HCT116 (cell line): ENCODE results near the gene MACROD1. TPM values are rescaled to one million over a fixed set of nuclear protein-coding genes. Genes with fewer than 3 reads are reported as not detected.

ENCODE experiments used
- ATAC-seq: fragments of 200-7000 bp; cut with Tn5 transposase; 2 replicates; pipeline ENCODE4 v1.9.1; 2020; ENCODE audit warnings: mild to moderate bottlenecking, moderate library complexity
- BruUV-seq: library from RNA; stranded (reverse); fragments of 400-500 nt; replicated peaks from 2 replicates; lab custom pipeline; 2021; lab: Mats Ljungman, UMichigan
- CTCF ChIA-PET: fragments of 300-600 bp; sonication (Branson Sonifier 250); formaldehyde crosslinking; loops from one replicate; lab custom pipeline; 2021; ENCODE audit warnings: antibody characterized with exemption; lab: Charles Lee
- POLR2A ChIA-PET: fragments of 300-600, 350-600 bp; sonication (Branson Sonifier 250); formaldehyde crosslinking; loops from one replicate; lab custom pipeline; 2021; ENCODE audit warnings: antibody characterized with exemption; lab: Charles Lee
- RAD21 ChIA-PET, 2 experiments: fragments of 300-600 bp; sonication (Branson Sonifier 250); formaldehyde crosslinking; loops; one replicate each; lab custom pipeline; 2023; ENCODE audit warnings: low total read pairs in 2 of 2; ENCODE audit not compliant: uncharacterized antibody in 2 of 2, unreplicated experiment in 2 of 2, low non-redundant PET in 1 of 2; lab: Charles Lee
- DNase-seq: peaks from one replicate; pipeline ENCODE4 v3.0.0-alpha.2; 2010; ENCODE audit warnings: low read depth, low spot score
- H2AFZ ChIP-seq: fragments of 200-600 bp; shearing (Covaris generic), sonication (generic); 2 replicates; pipeline ENCODE4 v1.6.1; 2017; ENCODE audit warnings: low read depth, mixed run types, mixed read lengths, antibody characterized with exemption, low read length; ENCODE audit not compliant: poor library complexity, severe bottlenecking
- H3K27ac ChIP-seq: 2 replicates; pipeline ENCODE4 v1.5.1; 2012; ENCODE audit warnings: low read depth, low read length
- H3K27me3 ChIP-seq: fragments of 200-600 bp; sonication (generic); 2 replicates; pipeline ENCODE4 v1.6.1; 2016; ENCODE audit warnings: mixed run types, low read length, mixed read lengths; ENCODE audit not compliant: insufficient read depth
- H3K36me3 ChIP-seq, 2 experiments: fragments of 200-500 bp in 1 of 2; fragments of 200-600 bp in 1 of 2; sonication (Bioruptor generic) in 1 of 2; sonication (generic) in 1 of 2; 2 replicates each; pipeline versions ENCODE4 v1.5.1 to v1.6.1; 2014 to 2016; ENCODE audit warnings: low read length in 2 of 2, inconsistent platforms in 1 of 2, mixed read lengths in 1 of 2, mixed run types in 1 of 2; ENCODE audit not compliant: insufficient read depth in 2 of 2, control insufficient read depth in 1 of 2
- H3K4me1 ChIP-seq, 2 experiments: fragments of 200-600 bp in 1 of 2; sonication (generic) in 1 of 2; 2 replicates each; pipeline versions ENCODE4 v1.5.1 to v1.6.1; 2012 to 2017; ENCODE audit warnings: low read length in 2 of 2, inconsistent platforms in 1 of 2, mild to moderate bottlenecking in 1 of 2, mixed read lengths in 1 of 2, mixed run types in 1 of 2, moderate library complexity in 1 of 2; ENCODE audit not compliant: insufficient read depth in 2 of 2, control insufficient read depth in 1 of 2
- H3K4me2 ChIP-seq: fragments of 200-600 bp; sonication (generic); 2 replicates; pipeline ENCODE4 v1.6.1; 2017; ENCODE audit warnings: mixed run types, low read length, mixed read lengths
- H3K4me3 ChIP-seq, 2 experiments: fragments of 200-600 bp in 1 of 2; sonication (generic) in 1 of 2; replicated peaks in 1 of 2; 2 replicates each; pipeline ENCODE4 v1.5.1; 2011 to 2016; ENCODE audit warnings: low read length in 2 of 2, control low read depth in 1 of 2, low read depth in 1 of 2, mild to moderate bottlenecking in 1 of 2, mixed read lengths in 1 of 2, mixed run types in 1 of 2
- H3K79me2 ChIP-seq: fragments of 200-600 bp; sonication (generic); 2 replicates; pipeline ENCODE4 v1.6.1; 2017; ENCODE audit warnings: mild to moderate bottlenecking, mixed run types, low read length, moderate library complexity, mixed read lengths; ENCODE audit not compliant: insufficient read depth
- H3K9ac ChIP-seq: fragments of 200-600 bp; sonication (generic); 2 replicates; pipeline ENCODE4 v1.6.1; 2016; ENCODE audit warnings: low read length, mixed read lengths
- H3K9me2 ChIP-seq: fragments of 200-600 bp; sonication (generic), shearing (Covaris generic); 2 replicates; pipeline ENCODE4 v1.6.1; 2017; ENCODE audit warnings: mixed run types, mild to moderate bottlenecking, moderate library complexity; ENCODE audit not compliant: insufficient read depth
- H3K9me3 ChIP-seq, 2 experiments: fragments of 200-500 bp in 1 of 2; fragments of 200-600 bp in 1 of 2; sonication (Bioruptor generic) in 1 of 2; sonication (generic) in 1 of 2; 2 replicates each; pipeline ENCODE4 v1.6.1; 2014 to 2017; ENCODE audit warnings: low read length in 2 of 2, mixed read lengths in 2 of 2, inconsistent platforms in 1 of 2, low read depth in 1 of 2, mild to moderate bottlenecking in 1 of 2, mixed run types in 1 of 2, moderate library complexity in 1 of 2; ENCODE audit not compliant: control insufficient read depth in 1 of 2, insufficient read depth in 1 of 2
- H4K20me1 ChIP-seq: fragments of 200-600 bp; sonication (generic), shearing (Covaris generic); 2 replicates; pipeline ENCODE4 v1.6.1; 2017; ENCODE audit warnings: mixed run types, mild to moderate bottlenecking, moderate library complexity; ENCODE audit not compliant: insufficient read depth
- CBX3 ChIP-seq: IDR thresholded peaks from 2 replicates; pipeline ENCODE4 v1.6.1; 2012; ENCODE audit warnings: low read depth
- ELF1 ChIP-seq: IDR thresholded peaks from 2 replicates; pipeline ENCODE4 v1.6.1; 2012; ENCODE audit warnings: low read depth, borderline replicate concordance
- EZH2 ChIP-seq: fragments of 200-600 bp; sonication (generic); IDR thresholded peaks from 2 replicates; pipeline ENCODE4 v1.6.1; 2017; ENCODE audit warnings: antibody characterized with exemption, mixed run types
- EZH2phosphoT487 ChIP-seq: fragments of 200-600 bp; IDR thresholded peaks from 2 replicates; pipeline ENCODE4 v1.6.1; 2018; ENCODE audit warnings: antibody characterized with exemption, borderline replicate concordance
- JUND ChIP-seq: IDR thresholded peaks from 2 replicates; pipeline ENCODE4 v1.6.1; 2012
- POLR2A ChIP-seq: IDR thresholded peaks from 2 replicates; pipeline ENCODE4 v1.7.0; 2011; ENCODE audit warnings: borderline replicate concordance; ENCODE audit not compliant: insufficient read depth, insufficient read length; ENCODE audit errors: extremely low read depth
- RAD21 ChIP-seq: IDR thresholded peaks from 2 replicates; pipeline ENCODE4 v1.6.1; 2012; ENCODE audit warnings: low read depth, mild to moderate bottlenecking
- SIN3A ChIP-seq: IDR thresholded peaks from 2 replicates; pipeline ENCODE4 v1.6.1; 2012; ENCODE audit warnings: low read depth
- SP1 ChIP-seq: IDR thresholded peaks from 2 replicates; pipeline ENCODE4 v1.6.1; 2012; ENCODE audit warnings: low read depth
- SRF ChIP-seq: IDR thresholded peaks from 2 replicates; pipeline ENCODE4 v1.6.1; 2012; ENCODE audit warnings: low read depth
- TCF7L2 ChIP-seq: IDR thresholded peaks from 2 replicates; pipeline ENCODE4 v1.7.0; 2011; ENCODE audit warnings: borderline replicate concordance, inconsistent platforms; ENCODE audit not compliant: insufficient read depth, insufficient read length; ENCODE audit errors: extremely low read depth
- YY1 ChIP-seq: IDR thresholded peaks from 2 replicates; pipeline ENCODE4 v1.6.1; 2011; ENCODE audit warnings: low read length, low read depth, moderate library complexity, mild to moderate bottlenecking; ENCODE audit not compliant: insufficient replicate concordance; ENCODE audit errors: extremely low read depth
- ZFX ChIP-seq: fragments of 450-650 bp; IDR thresholded peaks from 2 replicates; pipeline ENCODE4 v1.6.1; 2017
- ZNF274 ChIP-seq: fragments of 200-500 bp; sonication (Bioruptor generic); IDR thresholded peaks from 2 replicates; pipeline ENCODE4 v1.6.1; 2014; ENCODE audit warnings: mild to moderate bottlenecking, low read depth, low read length, inconsistent platforms
- intact Hi-C: fragments of 100-400 bp; cut with micrococcal nuclease; formaldehyde crosslinking; loops from 2 replicates; pipeline ENCODE4 v1.10.0; 2022
- total RNA-seq: library from RNA; stranded (reverse); gene quantifications from one replicate; pipeline ENCODE4 v1.2.1, GENCODE V29; 2021; ENCODE audit not compliant: unreplicated experiment
- TF ChIP-seq, protein P1 (sequence below): IDR thresholded peaks from 2 replicates; pipeline ENCODE4 v1.6.1; 2012
- TF ChIP-seq, protein P2 (sequence below): IDR thresholded peaks from 2 replicates; pipeline ENCODE4 v1.6.1; 2012
- TF ChIP-seq, protein P3 (sequence below), 3 experiments: fragments of 200-600 bp in 1 of 3; sonication (generic) in 1 of 3; IDR thresholded peaks in 2 of 3; conservative IDR thresholded peaks in 1 of 3; 2 replicates each; pipeline ENCODE4 v1.5.1; 2012 to 2017; ENCODE audit warnings: low read depth in 2 of 3, low read length in 2 of 3, antibody characterized with exemption in 1 of 3, borderline replicate concordance in 1 of 3, control low read depth in 1 of 3, mild to moderate bottlenecking in 1 of 3, mixed read lengths in 1 of 3, mixed run types in 1 of 3, moderate library complexity in 1 of 3; ENCODE audit not compliant: insufficient read depth in 1 of 3
- TF ChIP-seq, protein P4 (sequence below): IDR thresholded peaks from 2 replicates; pipeline ENCODE4 v1.6.1; 2012; ENCODE audit warnings: low read depth
- TF ChIP-seq, protein P5 (sequence below): IDR thresholded peaks from 2 replicates; pipeline ENCODE4 v1.6.1; 2011; ENCODE audit warnings: mild to moderate bottlenecking, low read length, moderate library complexity; ENCODE audit not compliant: insufficient replicate concordance; ENCODE audit errors: extremely low read depth

MACROD1 gene
- total RNA-seq, 1 experiment from 2014 or later = 61.1 TPM

DNA sequence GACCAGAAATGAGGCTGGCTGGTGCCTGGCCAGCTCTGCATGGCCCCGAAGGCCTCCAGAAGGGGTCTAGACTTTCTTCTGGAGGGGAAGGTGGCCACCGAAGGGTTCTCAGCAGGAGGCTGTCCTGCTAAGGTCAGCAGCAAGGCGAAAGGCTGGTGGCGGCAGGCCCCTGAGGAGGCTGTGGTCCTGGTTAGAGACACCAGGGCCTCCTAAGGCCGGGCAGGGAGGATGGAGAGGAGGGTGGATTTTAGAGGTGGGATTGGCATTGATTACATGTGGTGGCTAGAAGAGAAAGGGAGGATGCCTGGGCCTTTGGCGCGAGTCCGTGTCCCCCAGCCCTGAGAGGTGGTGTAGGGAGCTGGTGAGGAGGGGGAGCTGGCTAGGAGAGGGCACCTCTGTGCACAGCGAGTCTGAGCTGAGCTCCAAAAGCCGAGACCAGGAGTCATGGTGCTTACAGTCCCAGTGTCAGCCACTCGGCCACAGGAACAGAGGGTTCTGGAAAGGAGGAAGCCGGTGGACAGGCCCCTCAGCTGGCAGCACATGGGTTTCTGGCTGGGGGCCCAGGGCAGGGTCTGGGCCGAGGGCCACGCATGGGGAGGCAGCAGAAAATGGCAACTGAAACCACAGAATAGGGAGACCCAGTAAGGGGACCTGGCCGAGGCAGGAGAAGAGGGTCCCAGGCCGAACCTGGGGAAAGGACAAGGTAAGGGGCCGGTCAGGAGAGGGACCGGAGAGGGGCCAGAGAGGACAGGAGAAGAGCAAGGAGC, 43.1 kb upstream of the MACROD1 start:
- DNase-seq = no peak
- Histone ChIP-seq H3K4me2 (no peak overlapping the region), H3K9me2 (no peaks in the 10 kb centered on the region), H3K79me2 (peaks cover 4% of the 10 kb centered on the region; the same call in 1 of the 2 replicates), H3K9me3 (no peaks in the 10 kb centered on the region)
- no peak for ATAC-seq
- POLR2A ChIA-PET = no interaction called here
- BruUV-seq = no TSS peak
- CTCF ChIA-PET = no interaction called here
- TF ChIP-seq POLR2A = no peak
- TF ChIP-seq, protein P1, sequence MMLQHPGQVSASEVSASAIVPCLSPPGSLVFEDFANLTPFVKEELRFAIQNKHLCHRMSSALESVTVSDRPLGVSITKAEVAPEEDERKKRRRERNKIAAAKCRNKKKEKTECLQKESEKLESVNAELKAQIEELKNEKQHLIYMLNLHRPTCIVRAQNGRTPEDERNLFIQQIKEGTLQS = no peak
- TF ChIP-seq EZH2 = no peak
- TF ChIP-seq SRF = no peak
- TF ChIP-seq ZNF274 = no peak
- TF ChIP-seq ELF1 = no peak
- no peak for TF ChIP-seq SP1
- TF ChIP-seq, protein P2, sequence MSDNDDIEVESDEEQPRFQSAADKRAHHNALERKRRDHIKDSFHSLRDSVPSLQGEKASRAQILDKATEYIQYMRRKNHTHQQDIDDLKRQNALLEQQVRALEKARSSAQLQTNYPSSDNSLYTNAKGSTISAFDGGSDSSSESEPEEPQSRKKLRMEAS = no peak
- TF ChIP-seq TCF7L2 = no peak
- no peak for TF ChIP-seq JUND
- TF ChIP-seq, protein P3, sequence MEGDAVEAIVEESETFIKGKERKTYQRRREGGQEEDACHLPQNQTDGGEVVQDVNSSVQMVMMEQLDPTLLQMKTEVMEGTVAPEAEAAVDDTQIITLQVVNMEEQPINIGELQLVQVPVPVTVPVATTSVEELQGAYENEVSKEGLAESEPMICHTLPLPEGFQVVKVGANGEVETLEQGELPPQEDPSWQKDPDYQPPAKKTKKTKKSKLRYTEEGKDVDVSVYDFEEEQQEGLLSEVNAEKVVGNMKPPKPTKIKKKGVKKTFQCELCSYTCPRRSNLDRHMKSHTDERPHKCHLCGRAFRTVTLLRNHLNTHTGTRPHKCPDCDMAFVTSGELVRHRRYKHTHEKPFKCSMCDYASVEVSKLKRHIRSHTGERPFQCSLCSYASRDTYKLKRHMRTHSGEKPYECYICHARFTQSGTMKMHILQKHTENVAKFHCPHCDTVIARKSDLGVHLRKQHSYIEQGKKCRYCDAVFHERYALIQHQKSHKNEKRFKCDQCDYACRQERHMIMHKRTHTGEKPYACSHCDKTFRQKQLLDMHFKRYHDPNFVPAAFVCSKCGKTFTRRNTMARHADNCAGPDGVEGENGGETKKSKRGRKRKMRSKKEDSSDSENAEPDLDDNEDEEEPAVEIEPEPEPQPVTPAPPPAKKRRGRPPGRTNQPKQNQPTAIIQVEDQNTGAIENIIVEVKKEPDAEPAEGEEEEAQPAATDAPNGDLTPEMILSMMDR (IDR thresholded peaks at IDR 0.05 in 2 of 3, conservative IDR thresholded peaks at IDR 0.05 in 1 of 3; ENCODE audit: borderline replicate concordance in 1 of 3, insufficient read depth in 1 of 3, low read depth in 2 of 3, low read length in 2 of 3) = no peak
- TF ChIP-seq ZFX = no peak
- TF ChIP-seq CBX3 = no peak
- TF ChIP-seq YY1 = no peak
- no peak for TF ChIP-seq RAD21
- no peak for TF ChIP-seq SIN3A
- TF ChIP-seq, protein P4, sequence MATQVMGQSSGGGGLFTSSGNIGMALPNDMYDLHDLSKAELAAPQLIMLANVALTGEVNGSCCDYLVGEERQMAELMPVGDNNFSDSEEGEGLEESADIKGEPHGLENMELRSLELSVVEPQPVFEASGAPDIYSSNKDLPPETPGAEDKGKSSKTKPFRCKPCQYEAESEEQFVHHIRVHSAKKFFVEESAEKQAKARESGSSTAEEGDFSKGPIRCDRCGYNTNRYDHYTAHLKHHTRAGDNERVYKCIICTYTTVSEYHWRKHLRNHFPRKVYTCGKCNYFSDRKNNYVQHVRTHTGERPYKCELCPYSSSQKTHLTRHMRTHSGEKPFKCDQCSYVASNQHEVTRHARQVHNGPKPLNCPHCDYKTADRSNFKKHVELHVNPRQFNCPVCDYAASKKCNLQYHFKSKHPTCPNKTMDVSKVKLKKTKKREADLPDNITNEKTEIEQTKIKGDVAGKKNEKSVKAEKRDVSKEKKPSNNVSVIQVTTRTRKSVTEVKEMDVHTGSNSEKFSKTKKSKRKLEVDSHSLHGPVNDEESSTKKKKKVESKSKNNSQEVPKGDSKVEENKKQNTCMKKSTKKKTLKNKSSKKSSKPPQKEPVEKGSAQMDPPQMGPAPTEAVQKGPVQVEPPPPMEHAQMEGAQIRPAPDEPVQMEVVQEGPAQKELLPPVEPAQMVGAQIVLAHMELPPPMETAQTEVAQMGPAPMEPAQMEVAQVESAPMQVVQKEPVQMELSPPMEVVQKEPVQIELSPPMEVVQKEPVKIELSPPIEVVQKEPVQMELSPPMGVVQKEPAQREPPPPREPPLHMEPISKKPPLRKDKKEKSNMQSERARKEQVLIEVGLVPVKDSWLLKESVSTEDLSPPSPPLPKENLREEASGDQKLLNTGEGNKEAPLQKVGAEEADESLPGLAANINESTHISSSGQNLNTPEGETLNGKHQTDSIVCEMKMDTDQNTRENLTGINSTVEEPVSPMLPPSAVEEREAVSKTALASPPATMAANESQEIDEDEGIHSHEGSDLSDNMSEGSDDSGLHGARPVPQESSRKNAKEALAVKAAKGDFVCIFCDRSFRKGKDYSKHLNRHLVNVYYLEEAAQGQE = no peak
- no peak for TF ChIP-seq EZH2phosphoT487
- TF ChIP-seq, protein P5, sequence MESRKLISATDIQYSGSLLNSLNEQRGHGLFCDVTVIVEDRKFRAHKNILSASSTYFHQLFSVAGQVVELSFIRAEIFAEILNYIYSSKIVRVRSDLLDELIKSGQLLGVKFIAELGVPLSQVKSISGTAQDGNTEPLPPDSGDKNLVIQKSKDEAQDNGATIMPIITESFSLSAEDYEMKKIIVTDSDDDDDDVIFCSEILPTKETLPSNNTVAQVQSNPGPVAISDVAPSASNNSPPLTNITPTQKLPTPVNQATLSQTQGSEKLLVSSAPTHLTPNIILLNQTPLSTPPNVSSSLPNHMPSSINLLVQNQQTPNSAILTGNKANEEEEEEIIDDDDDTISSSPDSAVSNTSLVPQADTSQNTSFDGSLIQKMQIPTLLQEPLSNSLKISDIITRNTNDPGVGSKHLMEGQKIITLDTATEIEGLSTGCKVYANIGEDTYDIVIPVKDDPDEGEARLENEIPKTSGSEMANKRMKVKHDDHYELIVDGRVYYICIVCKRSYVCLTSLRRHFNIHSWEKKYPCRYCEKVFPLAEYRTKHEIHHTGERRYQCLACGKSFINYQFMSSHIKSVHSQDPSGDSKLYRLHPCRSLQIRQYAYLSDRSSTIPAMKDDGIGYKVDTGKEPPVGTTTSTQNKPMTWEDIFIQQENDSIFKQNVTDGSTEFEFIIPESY = no peak
- TF ChIP-seq, all 23 proteins: peak for 0
- H3K27me3 ChIP-seq = no peaks in the 10 kb centered on the region
- H3K4me1 ChIP-seq = peaks cover 0 to 7% of the 10 kb centered on the region in 2 experiments; a peak in 1 of 4 replicates
- H3K9ac ChIP-seq = no peak overlapping the region
- RAD21 ChIA-PET = no interaction called here
- peaks cover 14 to 16% of the 10 kb centered on the region in 2 experiments for H3K36me3 ChIP-seq
- intact Hi-C loops = no loop called here
- H4K20me1 ChIP-seq = no peaks in the 10 kb centered on the region
- no peak overlapping the region for H3K27ac ChIP-seq
- H2AFZ ChIP-seq = no peak overlapping the region
- H3K4me3 ChIP-seq = no peak overlapping the region
